ENCODE measurements around the gene ZNF446. TPM values are rescaled to one million over a fixed set of nuclear protein-coding genes. Genes with fewer than 3 reads are reported as not detected.

Gene ZNF446
- total RNA-seq, 6 experiments from 2014 or later, result 1.4 to 5.4 (median 4.1) TPM

GRCh38 chr19:58477871-58478270, 1.7 kb downstream of the ZNF446 start:
- intact Hi-C loops (cut with DNase I), result no loop called here
- no peaks in the 10 kb centered on the region for H3K27me3 ChIP-seq
- DNase-seq, result peak in 1 of 3 donors; percentile 57
- peaks cover 0 to 4% (median 0%) of the 10 kb centered on the region in 4 donors for H3K36me3 ChIP-seq
- WGBS (ENCODE audit: insufficient coverage, low coverage, low lambda C conversion rate, missing lambda C conversion rate), result no CpG with 5 or more reads among the region's 1 CpG
- ATAC-seq, result no peak
- TF ChIP-seq, protein P1, sequence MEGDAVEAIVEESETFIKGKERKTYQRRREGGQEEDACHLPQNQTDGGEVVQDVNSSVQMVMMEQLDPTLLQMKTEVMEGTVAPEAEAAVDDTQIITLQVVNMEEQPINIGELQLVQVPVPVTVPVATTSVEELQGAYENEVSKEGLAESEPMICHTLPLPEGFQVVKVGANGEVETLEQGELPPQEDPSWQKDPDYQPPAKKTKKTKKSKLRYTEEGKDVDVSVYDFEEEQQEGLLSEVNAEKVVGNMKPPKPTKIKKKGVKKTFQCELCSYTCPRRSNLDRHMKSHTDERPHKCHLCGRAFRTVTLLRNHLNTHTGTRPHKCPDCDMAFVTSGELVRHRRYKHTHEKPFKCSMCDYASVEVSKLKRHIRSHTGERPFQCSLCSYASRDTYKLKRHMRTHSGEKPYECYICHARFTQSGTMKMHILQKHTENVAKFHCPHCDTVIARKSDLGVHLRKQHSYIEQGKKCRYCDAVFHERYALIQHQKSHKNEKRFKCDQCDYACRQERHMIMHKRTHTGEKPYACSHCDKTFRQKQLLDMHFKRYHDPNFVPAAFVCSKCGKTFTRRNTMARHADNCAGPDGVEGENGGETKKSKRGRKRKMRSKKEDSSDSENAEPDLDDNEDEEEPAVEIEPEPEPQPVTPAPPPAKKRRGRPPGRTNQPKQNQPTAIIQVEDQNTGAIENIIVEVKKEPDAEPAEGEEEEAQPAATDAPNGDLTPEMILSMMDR (IDR thresholded peaks at IDR 0.05), result no peak
- H3K4me3 ChIP-seq, result no peak overlapping the region
- H3K27ac ChIP-seq, result peak overlapping the region in 2 of 3 donors; percentile 81 to 91
- no peaks in the 10 kb centered on the region for H3K9me3 ChIP-seq
- peaks cover 0 to 24% (median 9%) of the 10 kb centered on the region in 4 donors for H3K4me1 ChIP-seq

- intact Hi-C loops (cut with DNase I), result no loop called here
- DNase-seq, result no peak
- H3K27ac ChIP-seq, result no peak overlapping the region
- TF ChIP-seq POLR2A (IDR thresholded peaks at IDR 0.05), result no peak
- TF ChIP-seq, protein P1 (IDR thresholded peaks at IDR 0.05), result no peak
- H3K27me3 ChIP-seq, result no peaks in the 10 kb centered on the region
- no peak overlapping the region for H3K4me3 ChIP-seq
- no peaks in the 10 kb centered on the region for H3K9me3 ChIP-seq
- H3K36me3 ChIP-seq, result peaks cover 0 to 4% (median 0%) of the 10 kb centered on the region in 4 donors
- WGBS (ENCODE audit: insufficient coverage, low coverage, low lambda C conversion rate, missing lambda C conversion rate), result 92% methylated on average over 4 of the region's 7 CpGs
- no peak for ATAC-seq
- H3K4me1 ChIP-seq, result peaks cover 0 to 24% (median 9%) of the 10 kb centered on the region in 4 donors
Measured at GRCh38 chr19:58479303-58479702, 3.2 kb downstream of the ZNF446 start.

DNA sequence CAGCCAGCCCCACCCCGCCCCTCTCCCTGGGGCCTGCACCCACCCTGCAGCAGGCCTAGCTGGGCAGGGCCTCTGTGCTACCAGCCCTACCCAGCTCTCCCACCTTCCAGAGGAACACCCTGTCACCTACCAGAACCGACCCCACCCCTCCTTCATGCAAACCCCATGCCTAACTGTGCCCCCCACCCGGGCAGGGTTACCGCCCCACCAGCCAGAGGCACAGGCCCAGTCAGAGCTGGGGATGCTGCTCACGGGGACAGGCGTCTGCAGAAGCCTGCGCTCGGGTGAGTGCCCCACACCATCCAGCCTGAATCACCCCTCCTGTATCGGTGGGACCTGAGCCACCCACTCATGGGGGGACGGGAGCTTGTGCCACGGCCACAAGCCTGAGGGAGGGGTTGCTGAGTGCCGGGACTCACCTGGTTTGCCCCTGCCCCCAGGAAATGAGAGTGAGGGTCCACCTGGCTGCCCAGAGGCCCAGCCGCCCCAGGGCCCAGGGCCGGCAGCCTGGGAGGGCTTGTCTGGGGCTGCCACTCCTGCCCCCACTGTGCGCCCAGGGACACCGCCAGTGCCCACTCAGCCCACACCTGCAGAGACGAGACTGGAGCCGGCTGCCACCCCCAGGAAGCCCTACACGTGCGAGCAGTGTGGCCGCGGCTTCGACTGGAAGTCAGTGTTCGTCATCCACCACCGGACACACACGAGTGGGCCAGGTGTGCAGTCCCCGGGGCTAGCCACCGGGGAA, 3.8 kb downstream of the ZNF446 start:
- Histone ChIP-seq H3K27me3 (no peaks in the 10 kb centered on the region), H3K4me3 (no peak overlapping the region), H3K4me1 (peaks cover 0 to 19% (median 7%) of the 10 kb centered on the region in 4 donors), H3K9me3 (no peaks in the 10 kb centered on the region), H3K36me3 (peaks cover 0 to 4% (median 0%) of the 10 kb centered on the region in 4 donors), H3K27ac (no peak overlapping the region)
- intact Hi-C loops (cut with DNase I), result no loop called here
- peak in 1 of 3 donors; percentile 54 for DNase-seq
- no peak for ATAC-seq
- no peak for TF ChIP-seq POLR2A (IDR thresholded peaks at IDR 0.05)
- 93% methylated on average over 6 of the region's 28 CpGs for WGBS (ENCODE audit: insufficient coverage, low coverage, low lambda C conversion rate, missing lambda C conversion rate)

- intact Hi-C loops (cut with DNase I), result no loop called here
- DNase-seq (no peak), ATAC-seq (no peak)
- Histone ChIP-seq H3K4me1 (peaks cover 0 to 14% (median 4%) of the 10 kb centered on the region in 4 donors), H3K36me3 (peaks cover 0 to 4% (median 0%) of the 10 kb centered on the region in 4 donors), H3K27ac (no peak overlapping the region), H3K9me3 (no peaks in the 10 kb centered on the region), H3K4me3 (no peak overlapping the region), H3K27me3 (no peaks in the 10 kb centered on the region)
- no peak for TF ChIP-seq POLR2A (IDR thresholded peaks at IDR 0.05)
- TF ChIP-seq, protein P1 (IDR thresholded peaks at IDR 0.05), result no peak
- 80% methylated on average over 1 of the region's 20 CpGs for WGBS (ENCODE audit: insufficient coverage, low coverage, low lambda C conversion rate, missing lambda C conversion rate)
Measured at GRCh38 chr19:58480481-58480830, 4.3 kb downstream of the ZNF446 start.

DNA sequence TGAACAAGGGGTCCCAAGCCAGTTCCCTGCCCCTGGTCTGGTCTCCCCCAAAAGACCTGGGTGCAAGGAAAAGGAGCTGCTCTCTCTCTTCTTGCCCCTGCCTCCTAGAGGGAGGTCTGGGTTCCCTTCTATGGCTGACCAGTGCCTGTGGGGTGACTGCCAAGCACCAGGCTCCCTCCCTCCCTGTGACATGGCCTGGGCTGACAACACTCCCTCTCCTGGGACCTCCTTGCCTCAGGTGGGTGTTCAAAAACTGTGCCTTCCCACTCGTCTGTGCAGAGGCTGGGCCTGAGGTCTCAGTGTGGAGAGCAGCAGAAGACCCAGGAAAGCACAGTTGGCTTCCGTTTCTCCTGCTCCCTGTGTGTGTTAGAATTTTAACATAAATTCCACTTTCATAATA, 4.7 kb downstream of the ZNF446 start:
- TF ChIP-seq POLR2A (IDR thresholded peaks at IDR 0.05), result no peak
- TF ChIP-seq, protein P1 (IDR thresholded peaks at IDR 0.05), result no peak
- intact Hi-C loops (cut with DNase I), result no loop called here
- peaks cover 0 to 14% (median 4%) of the 10 kb centered on the region in 4 donors for H3K4me1 ChIP-seq
- H3K27ac ChIP-seq, result no peak overlapping the region
- H3K27me3 ChIP-seq, result no peaks in the 10 kb centered on the region
- 100% methylated on average over 1 of the region's 2 CpGs for WGBS (ENCODE audit: insufficient coverage, low coverage, low lambda C conversion rate, missing lambda C conversion rate)
- no peaks in the 10 kb centered on the region for H3K9me3 ChIP-seq
- no peak overlapping the region for H3K4me3 ChIP-seq
- peaks cover 0 to 4% (median 0%) of the 10 kb centered on the region in 4 donors for H3K36me3 ChIP-seq
- DNase-seq (peak in 1 of 3 donors; percentile 24), ATAC-seq (no peak)

Measured in right lobe of liver (tissue), 6 donors.